ENCODE results near the gene CDC34.

The CDC34 gene

DNA sequence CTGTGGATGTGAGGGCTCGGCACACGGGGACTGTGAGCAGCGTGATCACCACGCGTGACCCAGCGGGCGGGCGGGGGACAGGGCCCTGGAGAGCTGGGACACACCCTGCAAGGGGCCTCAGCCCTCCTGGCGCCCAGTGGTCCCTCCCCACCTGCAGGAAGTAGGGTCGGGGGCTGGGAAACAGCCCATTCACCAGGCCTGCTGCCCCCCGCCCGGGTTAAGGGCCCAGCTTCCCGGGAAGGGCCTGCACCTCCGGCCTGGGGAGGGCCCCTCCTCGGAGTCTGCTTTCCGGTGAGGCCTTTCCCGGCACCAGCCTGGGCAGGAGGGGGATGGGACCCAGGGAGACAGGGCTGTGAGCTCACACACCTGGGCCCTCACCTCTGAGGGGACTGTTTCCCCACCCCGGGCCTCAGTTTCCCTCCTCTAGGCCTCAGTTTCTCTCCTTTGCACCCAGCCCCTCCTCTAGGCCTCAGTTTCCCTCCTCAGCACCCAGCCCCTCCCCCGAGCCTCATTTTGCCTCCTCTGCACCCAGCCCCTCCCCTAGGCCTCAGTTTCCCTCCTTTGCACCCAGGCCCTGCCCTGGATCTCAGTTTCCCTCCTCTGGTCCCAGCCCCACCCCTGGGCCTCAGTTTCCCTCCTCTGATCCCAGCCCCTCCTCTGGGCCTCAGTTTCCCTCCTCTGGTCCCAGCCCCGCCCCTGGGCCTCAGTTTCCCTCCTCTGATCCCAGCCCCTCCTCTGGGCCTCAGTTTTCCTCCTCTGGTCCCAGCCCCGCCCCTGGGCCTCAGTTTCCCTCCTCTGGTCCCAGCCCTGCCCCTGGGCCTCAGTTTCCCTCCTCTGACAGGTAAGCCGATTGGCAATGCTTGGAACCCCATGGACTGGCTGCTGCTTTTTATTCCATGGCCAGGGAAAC is 37.1 kb upstream of the CDC34 start:
- no peak for DNase-seq (ENCODE audit: low read depth)
- TF ChIP-seq, protein P1, sequence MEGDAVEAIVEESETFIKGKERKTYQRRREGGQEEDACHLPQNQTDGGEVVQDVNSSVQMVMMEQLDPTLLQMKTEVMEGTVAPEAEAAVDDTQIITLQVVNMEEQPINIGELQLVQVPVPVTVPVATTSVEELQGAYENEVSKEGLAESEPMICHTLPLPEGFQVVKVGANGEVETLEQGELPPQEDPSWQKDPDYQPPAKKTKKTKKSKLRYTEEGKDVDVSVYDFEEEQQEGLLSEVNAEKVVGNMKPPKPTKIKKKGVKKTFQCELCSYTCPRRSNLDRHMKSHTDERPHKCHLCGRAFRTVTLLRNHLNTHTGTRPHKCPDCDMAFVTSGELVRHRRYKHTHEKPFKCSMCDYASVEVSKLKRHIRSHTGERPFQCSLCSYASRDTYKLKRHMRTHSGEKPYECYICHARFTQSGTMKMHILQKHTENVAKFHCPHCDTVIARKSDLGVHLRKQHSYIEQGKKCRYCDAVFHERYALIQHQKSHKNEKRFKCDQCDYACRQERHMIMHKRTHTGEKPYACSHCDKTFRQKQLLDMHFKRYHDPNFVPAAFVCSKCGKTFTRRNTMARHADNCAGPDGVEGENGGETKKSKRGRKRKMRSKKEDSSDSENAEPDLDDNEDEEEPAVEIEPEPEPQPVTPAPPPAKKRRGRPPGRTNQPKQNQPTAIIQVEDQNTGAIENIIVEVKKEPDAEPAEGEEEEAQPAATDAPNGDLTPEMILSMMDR (IDR thresholded peaks at IDR 0.05; ENCODE audit: insufficient read depth, low read depth, low read length, missing control alignments), result no peak
- no peak overlapping the region for H3K4me3 ChIP-seq (ENCODE audit: low read length)

DNA sequence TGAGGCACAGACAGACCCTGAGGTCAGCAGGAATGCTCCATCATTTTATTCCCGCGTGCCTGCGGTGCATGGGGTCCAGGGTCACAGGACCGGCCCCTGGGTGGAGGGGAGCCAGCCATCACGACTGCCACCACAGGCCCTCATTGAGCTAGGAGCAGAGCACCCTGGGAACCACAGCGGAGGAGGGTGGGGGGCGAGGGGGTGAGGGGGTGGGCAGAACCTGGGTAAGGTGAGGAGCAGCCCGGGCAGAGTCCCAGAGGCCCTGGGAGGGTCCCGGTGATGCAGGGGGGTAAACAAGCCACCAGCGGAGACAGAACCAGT is 36.5 kb upstream of the CDC34 start:
- no peak overlapping the region for H3K4me3 ChIP-seq (ENCODE audit: low read length)
- no peak for DNase-seq (ENCODE audit: low read depth)
- TF ChIP-seq, protein P1 (IDR thresholded peaks at IDR 0.05; ENCODE audit: insufficient read depth, low read depth, low read length, missing control alignments), result no peak

DNA sequence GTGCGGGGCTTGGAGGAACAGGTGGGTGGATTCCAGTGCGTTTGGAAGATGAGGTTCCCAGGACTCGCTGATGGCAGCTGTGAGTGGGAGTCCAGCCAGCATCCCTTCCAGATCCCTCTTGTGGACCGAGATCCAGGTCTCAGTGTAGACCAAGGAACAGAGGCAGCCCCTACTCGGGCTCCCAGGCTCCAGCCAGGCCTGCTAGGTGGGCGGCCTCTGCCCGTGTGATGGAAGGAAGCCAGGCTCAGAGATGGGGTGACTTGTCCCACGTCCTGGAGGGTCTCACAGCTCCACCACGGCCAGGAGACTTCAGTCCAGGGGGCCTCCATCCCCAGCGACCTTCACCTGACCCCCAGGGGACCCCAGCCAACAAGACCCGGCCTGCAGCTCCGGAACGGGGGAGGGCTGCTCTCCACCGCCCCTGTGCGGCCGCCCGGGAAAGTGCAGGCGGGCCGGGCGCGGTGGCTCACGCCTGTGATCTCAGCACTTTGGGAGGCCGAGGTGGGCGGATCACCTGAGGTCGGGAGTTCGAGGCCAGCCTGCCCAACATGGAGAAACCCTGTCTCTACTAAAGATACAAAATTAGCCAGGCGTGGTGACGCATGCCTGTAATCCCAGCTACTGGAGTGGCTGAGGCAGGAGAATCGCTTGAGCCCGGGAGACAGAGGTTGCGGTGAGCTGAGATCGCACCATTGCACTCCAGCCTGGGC is 36.0 kb upstream of the CDC34 start:
- TF ChIP-seq, protein P1 (IDR thresholded peaks at IDR 0.05; ENCODE audit: insufficient read depth, low read depth, low read length, missing control alignments), result peak; percentile 54
- no peak for DNase-seq (ENCODE audit: low read depth)
- no peak overlapping the region for H3K4me3 ChIP-seq (ENCODE audit: low read length)

DNA sequence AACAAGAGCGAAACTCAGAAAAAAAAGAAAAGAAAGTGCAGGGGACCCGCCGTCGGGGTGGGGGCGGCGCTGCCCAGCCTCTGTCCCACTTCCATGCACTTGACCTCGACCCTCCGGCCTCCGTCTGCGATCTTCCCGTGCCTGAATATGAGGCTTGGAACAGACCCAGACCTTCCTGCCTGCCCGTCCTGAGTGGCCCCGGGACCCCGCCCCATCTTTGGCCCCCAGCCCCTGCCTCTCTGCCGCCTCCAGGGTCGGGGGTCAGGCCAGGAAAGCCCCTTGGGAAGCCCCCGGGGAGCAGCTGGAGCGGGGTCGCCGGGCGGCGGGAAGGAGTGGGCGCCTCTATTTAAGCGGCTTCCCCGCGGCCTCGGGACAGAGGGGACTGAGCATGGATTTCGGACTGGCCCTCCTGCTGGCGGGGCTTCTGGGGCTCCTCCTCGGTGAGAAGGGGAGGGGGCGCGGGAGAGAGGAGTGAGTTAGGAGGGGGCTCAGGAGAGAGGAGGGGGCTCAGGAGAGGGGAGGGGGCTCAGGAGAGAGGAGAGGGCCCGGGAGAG is 35.4 kb upstream of the CDC34 start, which contains the start of gene MADCAM1:
Gene MADCAM1, plus strand, starts transcription at position 375 of the 554 bp plus-strand sequence. Its CDS starts 14 bp downstream, at position 389.
- TF ChIP-seq, protein P1 (IDR thresholded peaks at IDR 0.05; ENCODE audit: insufficient read depth, low read depth, low read length, missing control alignments), result no peak
- H3K4me3 ChIP-seq (ENCODE audit: low read length), result no peak within 1 kb of the TSS
- no peak for DNase-seq (ENCODE audit: low read depth)

DNA sequence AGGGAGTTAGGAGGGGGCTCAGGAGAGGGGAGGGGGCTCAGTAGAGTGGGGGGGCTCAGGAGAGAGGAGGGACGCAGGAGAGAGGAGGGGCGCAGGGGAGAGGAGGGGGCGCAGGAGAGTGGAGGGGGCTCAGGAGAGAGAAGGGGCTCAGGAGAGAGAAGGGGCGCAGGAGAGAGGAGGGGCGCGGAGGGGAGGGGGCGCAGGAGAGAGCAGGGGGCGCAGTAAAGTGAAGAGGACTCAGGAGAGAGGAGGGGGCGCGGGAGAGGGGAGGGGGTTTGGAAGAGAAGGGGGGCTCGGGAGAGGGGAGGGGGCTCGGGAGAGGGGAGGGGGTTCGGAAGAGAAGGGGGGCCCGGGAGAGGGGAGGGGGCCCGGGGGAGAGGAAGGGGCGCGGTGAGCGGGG is 34.6 kb upstream of the CDC34 start:
- no peak for DNase-seq (ENCODE audit: low read depth)
- no peak overlapping the region for H3K4me3 ChIP-seq (ENCODE audit: low read length)
- TF ChIP-seq, protein P1 (IDR thresholded peaks at IDR 0.05; ENCODE audit: insufficient read depth, low read depth, low read length, missing control alignments), result no peak

DNA sequence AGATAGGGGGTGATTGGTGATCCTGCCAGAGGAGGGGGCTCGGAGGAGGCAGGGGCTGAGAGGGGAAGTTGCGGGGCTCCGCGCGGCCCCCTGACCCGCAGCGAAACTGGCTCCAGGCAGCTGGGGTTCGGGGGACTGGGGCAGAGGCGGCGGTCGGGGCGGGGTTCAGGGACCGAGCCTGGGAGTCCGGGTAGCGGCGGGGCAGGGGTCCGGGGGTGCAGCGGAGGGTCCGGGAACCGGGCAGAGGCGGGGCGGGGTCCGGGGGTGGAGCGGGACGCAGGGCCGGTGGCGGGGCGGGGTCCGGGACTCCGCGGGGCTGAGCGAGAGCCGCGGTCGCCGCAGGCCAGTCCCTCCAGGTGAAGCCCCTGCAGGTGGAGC is 34.1 kb upstream of the CDC34 start:
- H3K4me3 ChIP-seq (ENCODE audit: low read length), result no peak overlapping the region
- no peak for DNase-seq (ENCODE audit: low read depth)
- TF ChIP-seq, protein P1 (IDR thresholded peaks at IDR 0.05; ENCODE audit: insufficient read depth, low read depth, low read length, missing control alignments), result no peak
